ENCODE measurements around the gene TRIOBP. TPM values are rescaled to one million over a fixed set of nuclear protein-coding genes. Genes with fewer than 3 reads are reported as not detected.
A peak's percentile ranks its signal among the peaks of the same experiment; 100 is the strongest.

Gene TRIOBP
- total RNA-seq, 3 donors from 2014 or later (not counting 1 experiment from before 2014, with no cell fraction given): 25.1 to 38.5 (median 25.8) TPM

DNA sequence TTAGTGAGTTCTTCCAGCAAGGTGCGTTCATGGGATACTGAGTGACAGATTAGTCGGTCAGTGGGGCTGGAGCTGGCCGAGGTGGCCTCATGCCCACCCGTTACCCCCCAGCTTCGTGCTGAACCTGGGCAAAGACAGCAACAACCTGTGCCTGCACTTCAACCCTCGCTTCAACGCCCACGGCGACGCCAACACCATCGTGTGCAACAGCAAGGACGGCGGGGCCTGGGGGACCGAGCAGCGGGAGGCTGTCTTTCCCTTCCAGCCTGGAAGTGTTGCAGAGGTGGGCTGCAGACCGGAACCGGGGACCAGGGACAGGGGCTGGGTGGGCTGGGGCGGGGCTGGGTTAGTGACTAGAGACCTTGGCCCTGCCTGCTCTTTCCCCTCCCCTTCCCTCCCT is 18.5 kb upstream of the TRIOBP start:
- intact Hi-C loops (cut with micrococcal nuclease): loop anchor here (5.0 kb wide), 1 partner anchor 71 kb away; the partner anchor contains the start of gene GGA1
- Mint-ChIP-seq H3K27ac (peak overlapping the region; percentile 94 to 97), H3K4me1 (peaks cover 34 to 61% of the 10 kb centered on the region in 2 donors), H3K36me3 (no peaks in the 10 kb centered on the region), H3K9me3 (no peaks in the 10 kb centered on the region), H3K4me3 (no peak overlapping the region), H3K27me3 (ENCODE audit: low read depth in 2 of 2) (no peaks in the 10 kb centered on the region)
- H3K9me3 ChIP-seq (ENCODE audit: control insufficient read depth, insufficient read depth, low read length): no peaks in the 10 kb centered on the region
- peaks cover 61% of the 10 kb centered on the region for H3K4me1 ChIP-seq (ENCODE audit: control insufficient read depth, insufficient read depth, low read length)
- WGBS (ENCODE audit: insufficient coverage): 74% methylated on average over 15 of the region's 18 CpGs
- peak overlapping the region; percentile 97 for H3K27ac ChIP-seq (ENCODE audit: low read length)
- H3K4me3 ChIP-seq (ENCODE audit: low read length): no peak overlapping the region
- peaks cover 5% of the 10 kb centered on the region for H3K36me3 ChIP-seq (ENCODE audit: control insufficient read depth, insufficient read depth, low read length)
- ATAC-seq (no peak), DNase-seq (no peak)
- TF ChIP-seq, protein P1, sequence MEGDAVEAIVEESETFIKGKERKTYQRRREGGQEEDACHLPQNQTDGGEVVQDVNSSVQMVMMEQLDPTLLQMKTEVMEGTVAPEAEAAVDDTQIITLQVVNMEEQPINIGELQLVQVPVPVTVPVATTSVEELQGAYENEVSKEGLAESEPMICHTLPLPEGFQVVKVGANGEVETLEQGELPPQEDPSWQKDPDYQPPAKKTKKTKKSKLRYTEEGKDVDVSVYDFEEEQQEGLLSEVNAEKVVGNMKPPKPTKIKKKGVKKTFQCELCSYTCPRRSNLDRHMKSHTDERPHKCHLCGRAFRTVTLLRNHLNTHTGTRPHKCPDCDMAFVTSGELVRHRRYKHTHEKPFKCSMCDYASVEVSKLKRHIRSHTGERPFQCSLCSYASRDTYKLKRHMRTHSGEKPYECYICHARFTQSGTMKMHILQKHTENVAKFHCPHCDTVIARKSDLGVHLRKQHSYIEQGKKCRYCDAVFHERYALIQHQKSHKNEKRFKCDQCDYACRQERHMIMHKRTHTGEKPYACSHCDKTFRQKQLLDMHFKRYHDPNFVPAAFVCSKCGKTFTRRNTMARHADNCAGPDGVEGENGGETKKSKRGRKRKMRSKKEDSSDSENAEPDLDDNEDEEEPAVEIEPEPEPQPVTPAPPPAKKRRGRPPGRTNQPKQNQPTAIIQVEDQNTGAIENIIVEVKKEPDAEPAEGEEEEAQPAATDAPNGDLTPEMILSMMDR (IDR thresholded peaks at IDR 0.05): no peak
- no peaks in the 10 kb centered on the region for H3K27me3 ChIP-seq (ENCODE audit: control insufficient read depth, insufficient read depth, low read length)

GRCh38 chr22:37679670-37680069 is 17.2 kb upstream of the TRIOBP start:
- Histone ChIP-seq H3K27me3 (ENCODE audit: control insufficient read depth, insufficient read depth, low read length) (no peaks in the 10 kb centered on the region), H3K4me1 (ENCODE audit: control insufficient read depth, insufficient read depth, low read length) (peaks cover 49% of the 10 kb centered on the region), H3K36me3 (ENCODE audit: control insufficient read depth, insufficient read depth, low read length) (peaks cover 5% of the 10 kb centered on the region), H3K27ac (ENCODE audit: low read length) (no peak overlapping the region), H3K4me3 (ENCODE audit: low read length) (no peak overlapping the region), H3K9me3 (ENCODE audit: control insufficient read depth, insufficient read depth, low read length) (no peaks in the 10 kb centered on the region)
- Mint-ChIP-seq H3K4me1 (peaks cover 34 to 48% of the 10 kb centered on the region in 2 donors), H3K36me3 (no peaks in the 10 kb centered on the region), H3K27ac (peak overlapping the region; percentile 62 to 81), H3K27me3 (ENCODE audit: low read depth in 2 of 2) (no peaks in the 10 kb centered on the region), H3K4me3 (peak overlapping the region; percentile 21), H3K9me3 (no peaks in the 10 kb centered on the region)
- TF ChIP-seq, protein P1 (IDR thresholded peaks at IDR 0.05): no peak
- WGBS (ENCODE audit: insufficient coverage): 94% methylated on average over 7 of the region's 8 CpGs
- intact Hi-C loops (cut with micrococcal nuclease): loop anchor here (5.0 kb wide), 1 partner anchor 72 kb away; the partner anchor contains the start of gene GGA1
- DNase-seq (no peak), ATAC-seq (no peak)

DNA sequence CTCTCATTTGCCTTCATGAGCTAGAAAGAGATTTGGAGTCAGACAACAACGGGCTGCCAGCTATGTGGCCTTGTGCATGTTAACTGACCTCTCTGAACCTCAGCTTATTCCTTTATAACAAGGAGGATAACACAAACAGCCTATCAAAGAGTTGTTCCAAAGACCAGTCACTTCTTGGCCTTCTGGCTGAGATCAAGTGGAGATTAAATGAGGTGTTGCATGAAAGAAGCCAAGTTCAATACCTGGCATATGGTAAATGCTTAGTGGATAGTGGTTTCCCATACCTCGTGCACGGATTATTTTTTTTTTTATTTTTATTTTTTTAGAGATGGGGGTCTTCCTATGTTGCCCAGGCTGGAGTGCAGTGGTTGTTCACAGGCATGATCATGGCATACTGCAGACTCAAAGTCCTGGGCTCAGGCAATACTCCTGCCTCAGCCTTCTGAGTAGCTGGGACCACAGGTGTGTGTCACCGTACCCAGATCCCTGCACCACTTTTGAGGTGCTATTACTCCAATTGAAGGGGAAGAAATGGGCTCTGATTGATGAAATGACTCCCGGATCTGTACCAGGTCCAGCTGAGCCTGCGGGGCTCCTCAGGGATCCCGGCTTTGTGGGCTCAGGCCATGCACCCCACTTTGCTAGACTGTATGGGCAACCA is 16.5 kb upstream of the TRIOBP start:
- DNase-seq (no peak), ATAC-seq (no peak)
- 94% methylated on average over 7 of the region's 7 CpGs for WGBS (ENCODE audit: insufficient coverage)
- H3K4me3 Mint-ChIP-seq: no peak overlapping the region
- H3K9me3 Mint-ChIP-seq: no peaks in the 10 kb centered on the region
- Histone ChIP-seq H3K4me3 (ENCODE audit: low read length) (no peak overlapping the region), H3K36me3 (ENCODE audit: control insufficient read depth, insufficient read depth, low read length) (peaks cover 5% of the 10 kb centered on the region), H3K27ac (ENCODE audit: low read length) (no peak overlapping the region), H3K4me1 (ENCODE audit: control insufficient read depth, insufficient read depth, low read length) (peaks cover 43% of the 10 kb centered on the region), H3K9me3 (ENCODE audit: control insufficient read depth, insufficient read depth, low read length) (no peaks in the 10 kb centered on the region), H3K27me3 (ENCODE audit: control insufficient read depth, insufficient read depth, low read length) (no peaks in the 10 kb centered on the region)
- TF ChIP-seq, protein P1 (IDR thresholded peaks at IDR 0.05): no peak
- H3K27me3 Mint-ChIP-seq (ENCODE audit: low read depth in 2 of 2): no peaks in the 10 kb centered on the region
- H3K4me1 Mint-ChIP-seq: peaks cover 31 to 42% of the 10 kb centered on the region in 2 donors
- H3K36me3 Mint-ChIP-seq: no peaks in the 10 kb centered on the region
- H3K27ac Mint-ChIP-seq: peak overlapping the region; percentile 62 to 81
- intact Hi-C loops (cut with micrococcal nuclease): no loop called here

All from natural killer cell (primary cell).